Fibroblast of lung (primary cell): ENCODE results near the gene KMT2C. TPM values are rescaled to one million over a fixed set of nuclear protein-coding genes. Genes with fewer than 3 reads are reported as not detected.
A peak's percentile ranks its signal among the peaks of the same experiment; 100 is the strongest.
"Not testable (repeated sequence)": the region's sequence is repeated elsewhere in the genome, so short reads cannot be mapped to it uniquely, and the experiment has no call there.

Experiments used
- DNase-seq, 2 donors: peaks; one replicate each; pipeline versions ENCODE4 v3.0.0 to v3.0.0-alpha.2; 2010; ENCODE audit warnings: low read depth in 2 of 2
- H2AFZ ChIP-seq: 2 replicates; pipeline ENCODE4 v1.5.1; 2012; ENCODE audit warnings: low read length, control low read depth, inconsistent platforms
- H3K27ac ChIP-seq: 2 replicates; pipeline ENCODE4 v1.5.1; 2011; ENCODE audit warnings: low read length, control low read depth; ENCODE audit not compliant: insufficient read depth
- H3K27me3 ChIP-seq: 2 replicates; pipeline ENCODE4 v1.5.1; 2011; ENCODE audit warnings: mild to moderate bottlenecking, low read length; ENCODE audit not compliant: control insufficient read depth, insufficient read depth
- H3K36me3 ChIP-seq: 2 replicates; pipeline ENCODE4 v1.5.1; 2011; ENCODE audit warnings: low read length; ENCODE audit not compliant: control insufficient read depth, insufficient read depth
- H3K4me1 ChIP-seq: 2 replicates; pipeline ENCODE4 v1.5.1; 2011; ENCODE audit warnings: low read length; ENCODE audit not compliant: control insufficient read depth, insufficient read depth; ENCODE audit errors: extremely low read depth
- H3K4me2 ChIP-seq: 2 replicates; pipeline ENCODE4 v1.5.1; 2011; ENCODE audit warnings: low read length, control low read depth; ENCODE audit not compliant: insufficient read depth; ENCODE audit errors: extremely low read depth
- H3K4me3 ChIP-seq, 4 experiments: fragments of 200-600 bp in 1 of 4; sonication (generic) in 1 of 4; replicated peaks in 1 of 4; 2 replicates each; pipeline ENCODE4 v1.5.1; 2011 to 2016; ENCODE audit warnings: low read length in 4 of 4, low read depth in 3 of 4, mild to moderate bottlenecking in 3 of 4, control low read depth in 2 of 4, inconsistent platforms in 1 of 4, mixed read lengths in 1 of 4; ENCODE audit not compliant: insufficient read depth in 1 of 4; ENCODE audit errors: control extremely low read depth in 1 of 4
- H3K79me2 ChIP-seq: 2 replicates; pipeline ENCODE4 v1.5.1; 2012; ENCODE audit warnings: mild to moderate bottlenecking, low read length, inconsistent platforms; ENCODE audit not compliant: control insufficient read depth, insufficient read depth
- H3K9ac ChIP-seq: 2 replicates; pipeline ENCODE4 v1.5.1; 2011; ENCODE audit warnings: mild to moderate bottlenecking, low read length, control low read depth; ENCODE audit not compliant: insufficient read depth
- H3K9me3 ChIP-seq: 2 replicates; pipeline ENCODE4 v1.5.1; 2012; ENCODE audit warnings: low read depth, low read length; ENCODE audit not compliant: control insufficient read depth, insufficient read depth
- H4K20me1 ChIP-seq: 2 replicates; pipeline ENCODE4 v1.5.1; 2011; ENCODE audit warnings: low read length; ENCODE audit not compliant: control insufficient read depth, insufficient read depth; ENCODE audit errors: extremely low read depth
- CTCF ChIP-seq, 2 donors: IDR thresholded peaks in 1 of 2; conservative IDR thresholded peaks in 1 of 2; 1 replicate in 1 of 2; 2 replicates in 1 of 2; pipeline ENCODE4 v1.5.1; 2011 to 2012; ENCODE audit warnings: low read length in 2 of 2, control low read depth in 1 of 2, inconsistent platforms in 1 of 2, low read depth in 1 of 2, mild to moderate bottlenecking in 1 of 2
- EZH2 ChIP-seq: IDR thresholded peaks from 2 replicates; pipeline ENCODE4 v1.5.1; 2012; ENCODE audit warnings: low read length, control low read depth, mild to moderate bottlenecking; ENCODE audit errors: missing control alignments
- polyA plus RNA-seq, 2 donors: library from polyadenylated mRNA; depleted of rRNA in 1 of 2; stranded (reverse) in 1 of 2; unstranded in 1 of 2; fragments of >200 nt; gene quantifications; 2 replicates each; pipeline ENCODE4 v1.2.1, GENCODE V29; 2011 to 2012; ENCODE audit warnings: missing spikeins in 1 of 2
- total RNA-seq: library from RNA; depleted of rRNA; stranded (reverse); fragments of >200 nt; gene quantifications from 2 replicates; pipeline ENCODE4 v1.2.1, GENCODE V29; 2014

KMT2C gene
- total and polyA plus RNA-seq, 2 donors (not counting 1 experiment from before 2014, with no cell fraction given) = 11.1 to 32.4 TPM

- not testable (repeated sequence) for H3K4me1 ChIP-seq, H3K27ac ChIP-seq, DNase-seq, H3K4me2 ChIP-seq, H3K4me3 ChIP-seq, H3K9me3 ChIP-seq, H4K20me1 ChIP-seq, H3K27me3 ChIP-seq, H3K36me3 ChIP-seq, H2AFZ ChIP-seq, H3K9ac ChIP-seq
- peaks cover 49% of the 10 kb centered on the region for H3K79me2 ChIP-seq
Measured at GRCh38 chr7:152384235-152385200, 51.3 kb downstream of the KMT2C start.

- H2AFZ ChIP-seq = no peak overlapping the region
- DNase-seq = peak; percentile 94 to 95
- TF ChIP-seq EZH2 = no peak
- no peak for TF ChIP-seq CTCF (conservative IDR thresholded peaks at IDR 0.05 in 1 of 2, IDR thresholded peaks at IDR 0.05 in 1 of 2; ENCODE audit: low read depth in 1 of 2, low read length in 2 of 2)
- peaks cover 44% of the 10 kb centered on the region for H3K79me2 ChIP-seq
- H3K4me3 ChIP-seq = no peak overlapping the region
- no peak overlapping the region for H3K27ac ChIP-seq
- H3K4me2 ChIP-seq = no peak overlapping the region
- no peak overlapping the region for H3K9ac ChIP-seq
- peaks cover 2% of the 10 kb centered on the region for H3K4me1 ChIP-seq
- H3K27me3 ChIP-seq = no peaks in the 10 kb centered on the region
- H4K20me1 ChIP-seq = no peaks in the 10 kb centered on the region
- no peaks in the 10 kb centered on the region for H3K9me3 ChIP-seq
- no peaks in the 10 kb centered on the region for H3K36me3 ChIP-seq
Measured at GRCh38 chr7:152383341-152384234, 52.2 kb downstream of the KMT2C start.

- DNase-seq = no peak
- no peak overlapping the region for H3K4me2 ChIP-seq
- no peaks in the 10 kb centered on the region for H3K9me3 ChIP-seq
- no peak for TF ChIP-seq EZH2
- no peak for TF ChIP-seq CTCF (conservative IDR thresholded peaks at IDR 0.05 in 1 of 2, IDR thresholded peaks at IDR 0.05 in 1 of 2; ENCODE audit: low read depth in 1 of 2, low read length in 2 of 2)
- peaks cover 2% of the 10 kb centered on the region for H3K4me1 ChIP-seq
- no peak overlapping the region for H2AFZ ChIP-seq
- no peak overlapping the region for H3K27ac ChIP-seq
- no peaks in the 10 kb centered on the region for H3K36me3 ChIP-seq
- peaks cover 41% of the 10 kb centered on the region for H3K79me2 ChIP-seq
- H3K27me3 ChIP-seq = no peaks in the 10 kb centered on the region
- no peaks in the 10 kb centered on the region for H4K20me1 ChIP-seq
- no peak overlapping the region for H3K9ac ChIP-seq
- H3K4me3 ChIP-seq = no peak overlapping the region
Measured at GRCh38 chr7:152382244-152382643, 53.6 kb downstream of the KMT2C start.

- not testable (repeated sequence) for H3K4me2 ChIP-seq, H3K9me3 ChIP-seq, H3K9ac ChIP-seq, H3K27ac ChIP-seq, H3K27me3 ChIP-seq, DNase-seq, H3K36me3 ChIP-seq, H3K4me3 ChIP-seq, H4K20me1 ChIP-seq, H3K4me1 ChIP-seq, H2AFZ ChIP-seq
- H3K79me2 ChIP-seq = peaks cover 47% of the 10 kb centered on the region
Measured at GRCh38 chr7:152380931-152381578, 54.7 kb downstream of the KMT2C start.
